Activated CD8-positive, alpha-beta T cell treated with anti-CD3 and anti-CD28 coated beads for 36 hours (primary cell): ENCODE measurements around the gene PTPRN2. TPM values are rescaled to one million over a fixed set of nuclear protein-coding genes. Genes with fewer than 3 reads are reported as not detected.

Source experiments
- ATAC-seq: fragments of 200-7000 bp; cut with Tn5 transposase; one replicate; pipeline ENCODE4 v1.10.0; 2021; ENCODE audit warnings: mild to moderate bottlenecking, moderate library complexity
- CTCF ChIA-PET: fragments of 350-600 bp; sonication (Branson Sonifier 250); formaldehyde crosslinking; loops from one replicate; lab custom pipeline; 2021; ENCODE audit warnings: antibody characterized with exemption; lab: Charles Lee
- POLR2A ChIA-PET: fragments of 350-600 bp; sonication (Branson Sonifier 250); formaldehyde crosslinking; loops from one replicate; lab custom pipeline; 2021; ENCODE audit warnings: antibody characterized with exemption; lab: Charles Lee
- DNase-seq: peaks from one replicate; pipeline ENCODE4 v3.0.0-alpha.2; 2020
- H3K27ac Mint-ChIP-seq: one replicate; pipeline ENCODE4 v1.8.0; 2021; ENCODE audit warnings: mild to moderate bottlenecking, mixed read lengths
- H3K27me3 Mint-ChIP-seq: one replicate; pipeline ENCODE4 v1.8.0; 2021; ENCODE audit warnings: mixed read lengths
- H3K36me3 Mint-ChIP-seq: one replicate; pipeline ENCODE4 v1.8.0; 2021; ENCODE audit warnings: low read depth, mixed read lengths
- H3K4me1 Mint-ChIP-seq: one replicate; pipeline ENCODE4 v1.8.0; 2021; ENCODE audit warnings: low read depth, mixed read lengths
- H3K4me3 Mint-ChIP-seq: one replicate; pipeline ENCODE4 v1.8.0; 2021; ENCODE audit warnings: mild to moderate bottlenecking, moderate library complexity, mixed read lengths
- H3K9me3 Mint-ChIP-seq: one replicate; pipeline ENCODE4 v1.8.0; 2021; ENCODE audit warnings: mixed read lengths
- CTCF ChIP-seq: fragments of 200-600 bp; IDR thresholded peaks from one replicate; pipeline ENCODE4 v1.8.0; 2022; ENCODE audit warnings: antibody characterized with exemption, mild to moderate bottlenecking
- intact Hi-C: fragments of 100-400 bp; cut with micrococcal nuclease; formaldehyde crosslinking; loops from one replicate; pipeline ENCODE4 v1.10.0; 2022
- total RNA-seq, 2 experiments: library from RNA; stranded (reverse); gene quantifications; one replicate each; pipeline ENCODE4 v1.2.3, GENCODE V29; 2021

The PTPRN2 gene
- total RNA-seq, 2 experiments from 2014 or later: 0.49 to 0.65 TPM

- ChIA-PET CTCF (no interaction called here), POLR2A (no interaction called here)
- Mint-ChIP-seq H3K4me1 (no peaks in the 10 kb centered on the region), H3K9me3 (no peaks in the 10 kb centered on the region), H3K4me3 (no peak overlapping the region), H3K27me3 (no peaks in the 10 kb centered on the region), H3K36me3 (no peaks in the 10 kb centered on the region), H3K27ac (no peak overlapping the region)
- intact Hi-C loops: no loop called here
- DNase-seq: no peak
- no peak for TF ChIP-seq CTCF
- ATAC-seq: no peak
Measured at GRCh38 chr7:157521061-157521731, 1066.4 kb downstream of the PTPRN2 start.

- no peak overlapping the region for H3K27ac Mint-ChIP-seq
- ATAC-seq: no peak
- H3K4me3 Mint-ChIP-seq: no peak overlapping the region
- TF ChIP-seq CTCF: no peak
- no peak for DNase-seq
- POLR2A ChIA-PET: no interaction called here
- CTCF ChIA-PET: no interaction called here
- no peaks in the 10 kb centered on the region for H3K27me3 Mint-ChIP-seq
- intact Hi-C loops: no loop called here
- H3K36me3 Mint-ChIP-seq: no peaks in the 10 kb centered on the region
- H3K9me3 Mint-ChIP-seq: no peaks in the 10 kb centered on the region
- H3K4me1 Mint-ChIP-seq: no peaks in the 10 kb centered on the region
Measured at GRCh38 chr7:157520249-157520648, 1067.4 kb downstream of the PTPRN2 start.

- H3K27ac Mint-ChIP-seq: no peak overlapping the region
- no peaks in the 10 kb centered on the region for H3K9me3 Mint-ChIP-seq
- ATAC-seq (no peak), DNase-seq (no peak)
- ChIA-PET CTCF (no interaction called here), POLR2A (no interaction called here)
- intact Hi-C loops: no loop called here
- no peak for TF ChIP-seq CTCF
- H3K4me1 Mint-ChIP-seq: no peaks in the 10 kb centered on the region
- H3K36me3 Mint-ChIP-seq: no peaks in the 10 kb centered on the region
- H3K4me3 Mint-ChIP-seq: no peak overlapping the region
- no peaks in the 10 kb centered on the region for H3K27me3 Mint-ChIP-seq
Measured at GRCh38 chr7:157519798-157520244, 1067.8 kb downstream of the PTPRN2 start.

GRCh38 chr7:157519246-157519645 is 1068.4 kb downstream of the PTPRN2 start:
- DNase-seq (no peak), ATAC-seq (no peak)
- Mint-ChIP-seq H3K4me1 (no peaks in the 10 kb centered on the region), H3K27ac (no peak overlapping the region), H3K9me3 (no peaks in the 10 kb centered on the region), H3K36me3 (no peaks in the 10 kb centered on the region), H3K27me3 (no peaks in the 10 kb centered on the region), H3K4me3 (no peak overlapping the region)
- intact Hi-C loops: no loop called here
- ChIA-PET CTCF (no interaction called here), POLR2A (no interaction called here)
- TF ChIP-seq CTCF: no peak

GRCh38 chr7:157518514-157519175 is 1069.0 kb downstream of the PTPRN2 start:
- Mint-ChIP-seq H3K27ac (no peak overlapping the region), H3K4me3 (no peak overlapping the region), H3K9me3 (no peaks in the 10 kb centered on the region), H3K27me3 (no peaks in the 10 kb centered on the region), H3K36me3 (no peaks in the 10 kb centered on the region), H3K4me1 (no peaks in the 10 kb centered on the region)
- TF ChIP-seq CTCF: no peak
- ATAC-seq (no peak), DNase-seq (no peak)
- intact Hi-C loops: no loop called here
- ChIA-PET CTCF (no interaction called here), POLR2A (no interaction called here)
